ENCODE measurements around the gene ALOXE3.

ALOXE3 gene

DNA sequence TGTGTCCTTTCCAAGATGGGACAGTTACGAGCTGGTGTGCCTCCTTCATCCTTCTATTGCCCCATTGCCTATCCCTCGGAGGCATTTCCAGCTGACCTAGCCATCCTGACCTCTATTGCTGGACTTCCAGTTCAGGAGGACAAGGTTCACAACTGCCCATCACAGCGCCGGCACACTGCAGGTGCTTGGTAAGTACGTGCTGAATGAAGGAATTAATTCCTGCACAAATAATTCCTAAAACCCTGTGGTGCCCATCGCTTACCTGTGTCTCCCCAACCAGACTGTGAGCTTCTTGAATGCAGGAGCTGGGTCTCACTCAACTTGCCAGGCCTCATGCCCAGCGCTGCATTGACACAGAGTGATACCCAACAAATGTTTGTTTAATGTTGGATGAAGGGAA, 66.5 kb downstream of the ALOXE3 start:
- no peak for DNase-seq (ENCODE audit: low read depth in 2 of 2)

DNA sequence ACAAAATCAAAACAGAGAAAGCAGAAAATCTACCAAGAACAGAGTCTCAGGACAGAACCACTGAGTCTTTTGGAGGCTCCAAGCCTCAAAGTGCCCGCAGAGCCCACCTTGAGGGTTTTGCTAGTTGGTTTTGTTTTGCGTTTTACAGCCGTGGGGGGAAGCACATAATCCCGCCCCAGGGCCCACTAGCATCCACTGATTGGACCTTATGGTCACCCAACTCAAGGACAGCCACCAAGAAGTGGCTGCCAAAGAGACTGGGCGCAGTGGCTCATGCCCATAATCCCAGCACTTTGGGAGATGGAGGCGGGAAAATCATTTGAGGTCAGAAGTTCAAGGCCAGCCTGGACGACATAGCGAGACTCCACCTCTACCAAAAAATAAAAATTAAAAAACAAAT, 69.6 kb downstream of the ALOXE3 start:
- no peak for DNase-seq (ENCODE audit: low read depth in 2 of 2)

- no peak for DNase-seq (ENCODE audit: low read depth in 2 of 2)
Measured at GRCh38 chr17:8048236-8048635, 70.1 kb downstream of the ALOXE3 start.

DNA sequence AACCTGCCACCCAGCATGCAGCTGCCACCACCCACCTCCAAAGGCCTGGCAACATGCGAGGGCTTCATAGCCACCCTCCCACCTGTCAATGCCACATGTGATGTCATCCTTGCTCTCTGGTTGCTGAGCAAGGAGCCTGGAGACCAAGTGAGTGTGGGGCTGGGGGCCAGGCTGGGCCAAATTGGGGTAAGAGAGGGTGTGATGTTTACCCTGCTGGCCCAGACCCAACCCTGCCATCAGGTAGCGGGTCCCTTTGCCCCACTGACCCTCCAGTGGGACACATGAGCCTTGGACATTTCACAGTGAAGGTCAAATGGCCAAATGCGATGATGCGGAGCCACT, 70.6 kb downstream of the ALOXE3 start:
- no peak for DNase-seq (ENCODE audit: low read depth in 2 of 2)

DNA sequence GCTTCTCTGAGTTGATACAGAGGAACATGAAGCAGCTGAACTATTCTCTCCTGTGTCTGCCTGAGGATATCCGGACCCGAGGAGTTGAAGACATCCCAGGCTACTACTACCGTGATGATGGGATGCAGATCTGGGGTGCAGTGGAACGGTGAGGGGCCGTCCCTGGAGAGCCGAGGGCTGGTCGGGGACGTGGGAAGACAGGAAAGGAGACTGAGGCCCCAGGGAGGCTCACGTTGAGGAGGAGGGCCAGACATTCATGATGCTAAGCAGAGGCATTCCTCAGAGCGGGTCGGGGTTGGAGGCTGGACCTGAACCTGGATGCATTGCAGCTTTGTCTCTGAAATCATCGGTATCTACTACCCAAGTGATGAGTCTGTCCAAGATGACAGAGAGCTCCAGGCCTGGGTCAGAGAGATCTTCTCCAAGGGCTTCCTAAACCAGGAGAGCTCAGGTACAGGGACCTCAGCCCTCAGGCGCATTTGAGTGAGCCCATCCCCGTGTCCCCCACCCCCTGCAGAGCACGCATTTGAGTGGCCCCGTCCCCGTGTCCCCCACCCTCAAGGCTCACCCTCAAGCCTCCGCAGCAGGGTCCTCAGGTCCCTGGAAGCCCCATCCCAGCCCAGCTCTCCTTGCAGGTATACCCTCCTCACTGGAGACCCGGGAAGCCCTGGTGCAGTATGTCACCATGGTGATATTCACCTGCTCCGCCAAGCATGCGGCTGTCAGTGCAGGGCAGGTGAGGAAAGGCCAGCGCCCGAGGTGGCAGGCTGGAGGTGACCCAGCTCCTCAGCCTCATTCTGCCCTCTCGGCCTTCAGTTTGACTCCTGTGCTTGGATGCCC, 71.2 kb downstream of the ALOXE3 start:
- no peak for DNase-seq (ENCODE audit: low read depth in 2 of 2)

- DNase-seq (ENCODE audit: low read depth in 2 of 2): no peak
Measured at GRCh38 chr17:8046306-8046928, 71.9 kb downstream of the ALOXE3 start.

Measured in stimulated activated CD8-positive, alpha-beta memory T cell treated with anti-CD3 and anti-CD28 coated beads, Interleukin-2, amount 100 ng/mL, for 1 hour (primary cell).